Tibial nerve (tissue), 4 donors: Measurements from ENCODE around the gene SLX9. TPM values are rescaled to one million over a fixed set of nuclear protein-coding genes. Genes with fewer than 3 reads are reported as not detected.

Source experiments
- DNase-seq, 2 donors: peaks; one replicate each; pipeline ENCODE4 v3.0.0-alpha.2; 2019; ENCODE audit warnings: low spot score in 2 of 2
- H3K27ac ChIP-seq, 4 donors: fragments of 200-600 bp; sonication (generic) in 3 of 4; one replicate each; pipeline ENCODE4 v1.5.1; 2017 to 2019; ENCODE audit warnings: mild to moderate bottlenecking in 1 of 4
- H3K27me3 ChIP-seq, 2 donors: fragments of 200-600 bp; sonication (generic) in 1 of 2; one replicate each; pipeline versions ENCODE4 v1.5.1 to v1.6.0; 2017 to 2019
- H3K36me3 ChIP-seq, 3 donors: fragments of 200-600 bp; sonication (generic); one replicate each; pipeline ENCODE4 v1.5.1; 2018 to 2019
- H3K4me1 ChIP-seq, 4 donors: fragments of 200-600 bp; sonication (generic) in 3 of 4; one replicate each; pipeline ENCODE4 v1.5.1; 2017 to 2019
- H3K4me3 ChIP-seq, 4 donors: fragments of 200-600 bp; sonication (generic) in 3 of 4; one replicate each; pipeline ENCODE4 v1.5.1; 2017 to 2019; ENCODE audit warnings: mild to moderate bottlenecking in 1 of 4, moderate library complexity in 1 of 4
- H3K9me3 ChIP-seq, 4 donors: fragments of 200-600 bp; sonication (generic) in 3 of 4; one replicate each; pipeline ENCODE4 v1.5.1; 2017 to 2019
- CTCF ChIP-seq, 5 experiments: fragments of 200-600 bp in 3 of 5; fragments of 450-650 bp in 2 of 5; sonication (generic) in 3 of 5; IDR thresholded peaks; one replicate each; pipeline ENCODE4 v1.5.1; 2016 to 2019; ENCODE audit warnings: antibody characterized with exemption in 5 of 5, mild to moderate bottlenecking in 3 of 5, moderate library complexity in 2 of 5
- EP300 ChIP-seq, 2 donors: sonication (generic); formaldehyde crosslinking; IDR thresholded peaks; one replicate each; pipeline ENCODE4 v1.6.1; 2017; ENCODE audit warnings: antibody characterized with exemption in 2 of 2, mild to moderate bottlenecking in 1 of 2
- POLR2A ChIP-seq, 2 donors: fragments of 450-650 bp; IDR thresholded peaks; one replicate each; pipeline ENCODE4 v1.6.1; 2017; ENCODE audit warnings: antibody characterized with exemption in 2 of 2, mild to moderate bottlenecking in 2 of 2, moderate library complexity in 2 of 2
- WGBS, 2 donors: methylation state at CpG; one replicate each; pipeline ENCODE4 v1.1.5; 2018; 5-methylcytosine and 5-hydroxymethylcytosine counted together
- total RNA-seq, 4 donors: library from RNA; depleted of rRNA; stranded (reverse); fragments of >200 nt; gene quantifications; one replicate each; pipeline ENCODE4 v1.1.0, GENCODE V29; 2016

SLX9 gene
- total RNA-seq, 4 donors from 2014 or later, result 3.7 to 19.8 (median 13.3) TPM

GRCh38 chr21:44913425-44914175, 26.2 kb upstream of the SLX9 start:
- WGBS, 2 donors, result 73 to 82% methylated on average over 2 to 4 of the region's 7 CpGs
- TF ChIP-seq EP300 (IDR thresholded peaks at IDR 0.05) (no peak), POLR2A (IDR thresholded peaks at IDR 0.05) (no peak)
- DNase-seq, result no peak
- Histone ChIP-seq H3K27ac (peak overlapping the region in 1 of 4 donors; percentile 12), H3K4me1 (peaks cover 0 to 29% (median 17%) of the 10 kb centered on the region in 4 donors), H3K4me3 (no peak overlapping the region), H3K9me3 (no peaks in the 10 kb centered on the region), H3K36me3 (no peaks in the 10 kb centered on the region), H3K27me3 (peaks cover 0 to 12% of the 10 kb centered on the region in 2 donors)

- no peak for TF ChIP-seq CTCF (IDR thresholded peaks at IDR 0.05)
- no peak for TF ChIP-seq EP300 (IDR thresholded peaks at IDR 0.05)
- no peak for TF ChIP-seq POLR2A (IDR thresholded peaks at IDR 0.05)
- DNase-seq, result no peak
- peaks cover 0 to 19% of the 10 kb centered on the region in 2 donors for H3K27me3 ChIP-seq
- H3K9me3 ChIP-seq, result no peaks in the 10 kb centered on the region
- H3K36me3 ChIP-seq, result no peaks in the 10 kb centered on the region
- peaks cover 0 to 28% (median 16%) of the 10 kb centered on the region in 4 donors for H3K4me1 ChIP-seq
- peak overlapping the region in 1 of 4 donors; percentile 12 for H3K27ac ChIP-seq
- H3K4me3 ChIP-seq, result no peak overlapping the region
- WGBS, 2 donors, result 67 to 85% methylated on average over 18 of the region's 18 CpGs
These were observed 25.5 kb upstream of the SLX9 start for GRCh38 chr21:44914176-44914874.

DNA sequence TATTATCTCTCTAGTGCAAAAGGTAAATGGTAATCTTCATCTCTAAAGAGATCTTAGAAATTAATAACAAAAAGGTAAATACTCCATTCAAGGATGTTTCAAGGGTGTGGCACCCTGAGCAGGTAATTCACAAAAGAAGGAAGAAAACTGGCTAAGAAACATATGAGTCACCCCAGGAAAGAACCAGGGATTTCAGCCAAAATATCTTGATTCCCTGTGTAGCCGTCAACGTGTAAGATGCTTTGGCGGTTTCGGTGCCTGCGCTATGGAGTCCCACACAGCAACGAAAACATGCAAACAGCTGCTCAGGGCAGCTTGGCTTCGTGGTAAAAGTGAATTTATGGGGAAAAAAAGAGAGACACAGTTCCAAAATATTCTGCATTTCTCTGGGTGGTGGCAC, 22.9 kb upstream of the SLX9 start:
- TF ChIP-seq POLR2A (IDR thresholded peaks at IDR 0.05), result no peak
- Histone ChIP-seq H3K4me1 (peaks cover 0 to 20% (median 5%) of the 10 kb centered on the region in 4 donors), H3K9me3 (no peaks in the 10 kb centered on the region), H3K27me3 (peaks cover 0 to 39% of the 10 kb centered on the region in 2 donors), H3K27ac (no peak overlapping the region), H3K4me3 (no peak overlapping the region), H3K36me3 (no peaks in the 10 kb centered on the region)
- no peak for DNase-seq
- 57 to 62% methylated on average over 7 of the region's 7 CpGs for WGBS, 2 donors

GRCh38 chr21:44917446-44918106, 22.3 kb upstream of the SLX9 start:
- Histone ChIP-seq H3K36me3 (no peaks in the 10 kb centered on the region), H3K9me3 (no peaks in the 10 kb centered on the region), H3K27me3 (peaks cover 0 to 39% of the 10 kb centered on the region in 2 donors), H3K27ac (no peak overlapping the region), H3K4me3 (no peak overlapping the region), H3K4me1 (peaks cover 0 to 15% (median 4%) of the 10 kb centered on the region in 4 donors)
- no peak for DNase-seq
- no peak for TF ChIP-seq POLR2A (IDR thresholded peaks at IDR 0.05)
- TF ChIP-seq CTCF (IDR thresholded peaks at IDR 0.05), result no peak
- no peak for TF ChIP-seq EP300 (IDR thresholded peaks at IDR 0.05)
- 74% methylated on average over 15 of the region's 15 CpGs for WGBS, 2 donors

DNA sequence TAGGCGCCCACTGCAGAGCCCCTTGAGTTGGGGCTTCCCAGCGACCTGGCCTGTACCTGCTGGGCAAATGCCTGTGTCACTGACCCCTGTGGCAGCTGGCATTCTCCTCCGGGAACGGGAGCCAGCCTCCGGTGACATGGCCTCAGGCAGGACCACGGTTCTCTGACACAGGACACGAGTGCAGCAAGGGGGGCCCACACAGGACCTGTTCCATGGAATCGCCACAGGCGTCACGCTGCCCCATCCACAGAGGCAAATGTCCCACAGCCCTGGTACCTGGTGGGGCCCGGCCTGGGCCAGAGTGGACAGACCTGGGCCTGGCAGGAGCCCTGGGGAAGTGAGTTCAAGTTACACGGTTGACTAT, 21.7 kb upstream of the SLX9 start:
- H3K36me3 ChIP-seq, result no peaks in the 10 kb centered on the region
- DNase-seq, result no peak
- H3K27ac ChIP-seq, result no peak overlapping the region
- peak overlapping the region in 1 of 4 donors; percentile 6 for H3K4me3 ChIP-seq
- peaks cover 0 to 39% of the 10 kb centered on the region in 2 donors for H3K27me3 ChIP-seq
- 76 to 83% methylated on average over 6 to 9 of the region's 12 CpGs for WGBS, 2 donors
- peaks cover 0 to 14% (median 4%) of the 10 kb centered on the region in 4 donors for H3K4me1 ChIP-seq
- no peak for TF ChIP-seq POLR2A (IDR thresholded peaks at IDR 0.05)
- no peak for TF ChIP-seq CTCF (IDR thresholded peaks at IDR 0.05)
- TF ChIP-seq EP300 (IDR thresholded peaks at IDR 0.05), result no peak
- no peaks in the 10 kb centered on the region for H3K9me3 ChIP-seq
